ENCODE results near the gene LYPLA2. TPM values are rescaled to one million over a fixed set of nuclear protein-coding genes. Genes with fewer than 3 reads are reported as not detected.
"Not testable (repeated sequence)": the region's sequence is repeated elsewhere in the genome, so short reads cannot be mapped to it uniquely, and the experiment has no call there.

Gene LYPLA2
- total RNA-seq, 1 donor from 2014 or later: 44.2 TPM

DNA sequence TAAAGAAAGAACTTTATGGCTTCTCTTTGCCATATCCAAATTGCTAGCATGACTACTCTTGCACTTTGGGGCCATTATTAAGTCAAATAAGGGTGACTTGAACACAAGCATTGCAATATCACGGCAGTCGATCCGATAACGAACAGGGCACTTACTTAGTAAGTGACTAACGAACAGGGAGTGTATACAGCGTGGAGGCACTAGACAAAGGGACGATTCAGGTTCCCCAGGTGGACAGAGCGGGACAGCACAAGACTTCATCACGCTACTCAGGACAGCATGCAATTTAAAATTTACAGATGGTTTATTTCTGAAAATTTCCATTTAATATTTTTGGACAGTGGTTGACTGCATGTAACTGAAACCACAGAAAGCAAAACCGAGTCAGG, 18.1 kb upstream of the LYPLA2 start:
- DNase-seq: no peak
- ATAC-seq: no peak
- intact Hi-C loops (cut with DNase I): no loop called here

DNA sequence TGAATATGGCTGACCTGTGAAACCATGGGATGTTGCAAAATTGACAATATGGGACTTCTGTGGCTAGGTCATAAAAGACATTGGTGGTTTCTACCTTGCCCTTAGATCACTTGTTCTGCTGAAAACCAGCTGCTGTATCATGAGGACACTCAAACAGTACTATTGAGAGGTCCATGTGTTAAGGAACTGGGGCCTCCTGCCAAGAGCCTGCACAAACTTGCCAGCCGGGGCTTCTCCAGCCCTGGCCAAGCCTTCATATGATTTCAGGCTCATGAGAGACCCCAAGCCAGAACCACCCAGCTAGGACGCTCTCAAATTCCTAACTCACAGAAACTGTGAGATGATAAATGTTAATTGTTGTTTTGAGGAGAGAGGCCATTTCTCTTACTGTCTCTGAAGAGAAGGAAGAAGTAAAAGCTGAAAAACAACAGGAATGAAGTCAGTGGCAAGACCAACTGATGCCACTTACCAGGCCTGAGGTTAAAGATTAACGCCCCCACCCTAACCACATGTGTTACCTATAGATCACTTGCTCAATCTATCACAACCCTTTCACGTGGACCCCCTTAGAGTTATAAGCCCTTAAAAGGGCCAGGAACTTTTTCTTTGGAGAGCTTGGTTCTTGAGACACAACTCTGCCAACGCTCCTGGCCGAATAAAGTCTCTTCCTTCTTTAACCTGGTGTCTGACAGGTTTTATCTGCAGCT, 16.6 kb upstream of the LYPLA2 start:
- Histone ChIP-seq H3K9me3 (no peaks in the 10 kb centered on the region), H3K27me3 (ENCODE audit: low read depth) (no peaks in the 10 kb centered on the region), H3K4me3 (no peak overlapping the region), H3K27ac (no peak overlapping the region), H3K4me1 (peaks cover 20% of the 10 kb centered on the region), H3K36me3 (peaks cover 13% of the 10 kb centered on the region)
- intact Hi-C loops (cut with DNase I): no loop called here
- ATAC-seq (no peak), DNase-seq (no peak)
- TF ChIP-seq, protein P1, sequence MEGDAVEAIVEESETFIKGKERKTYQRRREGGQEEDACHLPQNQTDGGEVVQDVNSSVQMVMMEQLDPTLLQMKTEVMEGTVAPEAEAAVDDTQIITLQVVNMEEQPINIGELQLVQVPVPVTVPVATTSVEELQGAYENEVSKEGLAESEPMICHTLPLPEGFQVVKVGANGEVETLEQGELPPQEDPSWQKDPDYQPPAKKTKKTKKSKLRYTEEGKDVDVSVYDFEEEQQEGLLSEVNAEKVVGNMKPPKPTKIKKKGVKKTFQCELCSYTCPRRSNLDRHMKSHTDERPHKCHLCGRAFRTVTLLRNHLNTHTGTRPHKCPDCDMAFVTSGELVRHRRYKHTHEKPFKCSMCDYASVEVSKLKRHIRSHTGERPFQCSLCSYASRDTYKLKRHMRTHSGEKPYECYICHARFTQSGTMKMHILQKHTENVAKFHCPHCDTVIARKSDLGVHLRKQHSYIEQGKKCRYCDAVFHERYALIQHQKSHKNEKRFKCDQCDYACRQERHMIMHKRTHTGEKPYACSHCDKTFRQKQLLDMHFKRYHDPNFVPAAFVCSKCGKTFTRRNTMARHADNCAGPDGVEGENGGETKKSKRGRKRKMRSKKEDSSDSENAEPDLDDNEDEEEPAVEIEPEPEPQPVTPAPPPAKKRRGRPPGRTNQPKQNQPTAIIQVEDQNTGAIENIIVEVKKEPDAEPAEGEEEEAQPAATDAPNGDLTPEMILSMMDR (IDR thresholded peaks at IDR 0.05): no peak

More for the DNA sequence above, 18.1 kb upstream of the LYPLA2 start:
- H3K4me1 ChIP-seq: peaks cover 14% of the 10 kb centered on the region
- H3K27ac ChIP-seq: no peak overlapping the region
- peaks cover 21% of the 10 kb centered on the region for H3K36me3 ChIP-seq
- H3K4me3 ChIP-seq: no peak overlapping the region
- no peaks in the 10 kb centered on the region for H3K9me3 ChIP-seq
- TF ChIP-seq, protein P1 (IDR thresholded peaks at IDR 0.05): no peak
- no peaks in the 10 kb centered on the region for H3K27me3 ChIP-seq (ENCODE audit: low read depth)

DNA sequence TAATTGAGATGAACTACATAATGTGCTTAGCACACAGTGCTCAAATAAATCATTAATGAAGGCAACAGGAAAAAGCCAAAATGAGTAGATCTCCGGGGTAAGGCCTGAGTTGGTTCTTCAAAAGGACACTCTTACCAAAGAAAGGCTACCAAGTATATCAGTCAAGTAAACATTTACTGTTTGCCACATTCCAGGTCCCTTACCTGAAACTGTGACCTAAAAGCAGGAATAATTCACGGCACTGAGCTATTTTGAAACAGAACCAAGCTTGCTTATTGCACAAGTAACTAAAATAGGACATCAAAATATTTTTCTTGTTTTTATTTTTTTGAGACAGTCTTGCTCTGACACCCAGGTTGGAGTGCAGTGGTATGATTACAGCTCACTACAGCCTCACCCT, 14.7 kb upstream of the LYPLA2 start:
- intact Hi-C loops (cut with DNase I): no loop called here
- TF ChIP-seq, protein P1 (IDR thresholded peaks at IDR 0.05): no peak
- Histone ChIP-seq H3K36me3 (peaks cover 14% of the 10 kb centered on the region), H3K4me3 (no peak overlapping the region), H3K27me3 (ENCODE audit: low read depth) (no peaks in the 10 kb centered on the region), H3K4me1 (peaks cover 29% of the 10 kb centered on the region), H3K27ac (no peak overlapping the region), H3K9me3 (no peaks in the 10 kb centered on the region)
- no peak for DNase-seq
- ATAC-seq: no peak

GRCh38 chr1:23777979-23778814, 12.7 kb upstream of the LYPLA2 start, which contains the start of gene PITHD1:
Gene PITHD1 (plus strand): TSS chr1:23778418. CDS start chr1:23778516, 98 bp downstream.
- H3K4me1 ChIP-seq: peaks cover 26% of the 10 kb centered on the region
- TF ChIP-seq, protein P1 (IDR thresholded peaks at IDR 0.05): no peak
- DNase-seq (peak; percentile 90), ATAC-seq (peak; percentile 93)
- peak within 1 kb of the TSS; percentile 92 for H3K4me3 ChIP-seq
- H3K27ac ChIP-seq: peak within 1 kb of the TSS; percentile 95
- H3K27me3 ChIP-seq (ENCODE audit: low read depth): no peaks in the 10 kb centered on the region
- H3K36me3 ChIP-seq: peaks cover 32% of the 10 kb centered on the region
- H3K9me3 ChIP-seq: no peaks in the 10 kb centered on the region
- intact Hi-C loops (cut with DNase I): no loop called here

DNA sequence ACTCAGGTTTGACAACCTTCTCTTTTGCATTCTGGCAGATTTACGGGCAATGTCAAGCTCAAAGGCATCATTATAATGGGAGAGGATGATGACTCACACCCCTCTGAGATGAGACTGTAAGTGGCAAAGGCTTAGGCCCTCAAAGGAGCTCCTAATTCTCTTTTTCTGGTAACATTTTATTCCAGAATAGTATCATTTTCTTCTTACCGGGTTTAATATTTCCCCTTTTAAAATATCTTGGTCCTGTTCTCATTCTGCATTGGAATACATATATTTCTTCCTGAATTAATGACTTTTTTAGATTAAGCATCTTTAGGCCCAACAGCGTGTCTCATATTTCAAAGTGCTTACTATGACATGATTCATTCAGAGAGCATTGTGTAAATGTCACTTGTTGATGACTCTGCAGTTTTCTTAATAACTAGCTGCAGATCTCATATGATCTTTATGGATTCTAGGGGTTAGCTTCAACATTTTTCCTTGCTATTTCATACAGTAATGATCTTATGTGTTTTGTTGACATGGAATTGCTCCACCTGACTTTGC, 11.0 kb upstream of the LYPLA2 start:
- peak overlapping the region; percentile 95 for H3K27ac ChIP-seq
- H3K4me1 ChIP-seq: peaks cover 26% of the 10 kb centered on the region
- H3K27me3 ChIP-seq (ENCODE audit: low read depth): no peaks in the 10 kb centered on the region
- ATAC-seq: no peak
- intact Hi-C loops (cut with DNase I): no loop called here
- H3K4me3 ChIP-seq: no peak overlapping the region
- TF ChIP-seq, protein P1 (IDR thresholded peaks at IDR 0.05): no peak
- no peaks in the 10 kb centered on the region for H3K9me3 ChIP-seq
- peaks cover 46% of the 10 kb centered on the region for H3K36me3 ChIP-seq
- no peak for DNase-seq

DNA sequence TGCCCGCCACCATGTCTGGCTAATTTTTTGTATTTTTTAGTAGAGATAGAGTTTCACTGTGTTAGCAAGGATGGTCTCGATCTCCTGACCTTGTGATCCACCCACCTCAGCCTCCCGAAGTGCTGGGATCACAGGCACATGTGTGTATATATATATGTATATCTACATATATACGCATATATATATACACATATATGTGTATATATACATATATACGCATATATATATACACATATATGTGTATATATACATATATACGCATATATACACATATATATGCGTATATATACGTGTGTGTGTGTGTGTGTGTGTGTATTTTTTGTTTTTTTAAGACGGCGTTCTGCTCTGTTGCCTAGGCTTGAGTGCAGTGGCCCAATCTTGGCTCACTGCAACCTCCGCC, 7.8 kb upstream of the LYPLA2 start:
- H3K4me3 ChIP-seq: not testable (repeated sequence)

More for the DNA sequence above, 7.8 kb upstream of the LYPLA2 start:
- peaks cover 16% of the 10 kb centered on the region for H3K4me1 ChIP-seq
- H3K27me3 ChIP-seq (ENCODE audit: low read depth); intact Hi-C loops (cut with DNase I); ATAC-seq; H3K27ac ChIP-seq; H3K9me3 ChIP-seq: not testable (repeated sequence)
- peak; percentile 3 for DNase-seq
- peaks cover 78% of the 10 kb centered on the region for H3K36me3 ChIP-seq
